GM10847 (cell line): ENCODE data around the gene CHMP1B.

Experiments used
- POLR2A ChIP-seq: IDR thresholded peaks from 2 replicates; pipeline ENCODE4 v1.6.1; 2011; ENCODE audit not compliant: insufficient read length; ENCODE audit errors: extremely low read depth

The CHMP1B gene

DNA sequence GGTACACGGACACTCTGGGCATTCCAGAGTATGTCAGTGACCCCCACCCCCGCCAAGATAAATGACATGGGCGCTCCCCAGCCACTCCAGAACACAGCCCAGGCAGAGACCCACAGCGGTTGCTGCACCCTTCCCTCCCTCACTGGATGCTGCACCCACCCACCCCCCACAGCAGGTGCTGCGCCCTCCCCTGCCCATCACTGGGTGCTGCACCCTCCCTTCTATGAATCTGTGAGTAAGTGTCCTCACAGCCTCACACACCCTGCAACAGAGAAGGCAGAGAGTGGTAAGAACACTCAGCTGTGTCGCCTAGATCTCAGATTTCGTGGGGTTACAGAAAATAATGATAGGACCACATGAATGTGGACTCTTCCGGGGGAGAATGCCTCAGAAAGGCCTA is 23.5 kb downstream of the CHMP1B start:
- TF ChIP-seq POLR2A: no peak

DNA sequence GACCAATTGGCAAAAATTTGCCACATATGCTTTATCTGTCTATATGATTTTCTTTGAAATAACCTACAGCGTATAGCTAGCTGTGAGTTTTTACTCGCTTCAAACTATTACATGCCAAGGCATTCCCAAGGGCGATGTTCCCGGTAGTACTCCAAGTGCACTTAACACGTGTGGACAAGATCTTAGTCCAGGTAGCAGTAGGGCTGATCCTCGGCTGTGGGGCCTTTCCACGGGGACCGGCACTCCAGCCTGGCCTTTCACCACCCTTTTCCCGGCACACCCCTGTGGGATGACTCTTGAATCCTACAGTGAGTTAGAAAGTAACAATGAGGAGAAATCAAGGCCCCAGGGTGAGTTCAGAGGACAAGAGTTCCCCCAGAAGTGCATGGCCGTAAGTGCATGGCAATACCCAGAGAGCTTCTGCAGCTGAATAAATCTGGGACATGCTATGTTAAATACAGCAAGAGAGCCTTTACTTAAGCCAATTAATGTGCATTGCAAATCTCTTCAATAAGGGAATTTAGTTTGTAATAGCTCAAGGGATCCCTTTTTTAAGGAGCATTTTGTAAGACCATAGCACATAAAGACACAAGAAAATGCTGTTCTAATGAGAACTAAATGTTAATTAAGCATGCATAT is 26.4 kb downstream of the CHMP1B start:
- TF ChIP-seq POLR2A: no peak

GRCh38 chr18:11880586-11881304 is 29.5 kb downstream of the CHMP1B start:
- no peak for TF ChIP-seq POLR2A

DNA sequence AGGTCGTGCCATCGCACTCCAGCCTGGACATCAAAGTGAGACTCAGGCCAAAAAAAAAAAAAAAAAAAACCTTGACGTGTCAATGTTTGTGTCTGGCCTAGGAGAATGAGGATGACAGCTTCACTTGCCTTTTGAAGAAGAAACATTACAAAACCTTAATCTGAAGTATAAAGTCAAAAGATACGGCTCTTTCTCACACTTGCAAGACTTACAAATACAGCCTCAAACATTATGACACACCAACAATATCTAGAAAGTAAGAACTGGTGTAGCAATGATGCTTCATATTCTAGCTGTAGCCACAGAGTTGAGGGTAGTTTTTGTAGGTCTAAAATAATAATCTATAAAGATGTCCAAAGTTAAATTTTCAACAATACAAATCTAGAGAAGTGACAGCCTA is 31.4 kb downstream of the CHMP1B start:
- no peak for TF ChIP-seq POLR2A

GRCh38 chr18:11883153-11883552 is 31.9 kb downstream of the CHMP1B start:
- no peak for TF ChIP-seq POLR2A

GRCh38 chr18:11884396-11885030 is 33.3 kb downstream of the CHMP1B start:
- TF ChIP-seq POLR2A: no peak

GRCh38 chr18:11885278-11885947 is 34.2 kb downstream of the CHMP1B start:
- TF ChIP-seq POLR2A: no peak

- TF ChIP-seq POLR2A: no peak
These were observed 35.4 kb downstream of the CHMP1B start for GRCh38 chr18:11886577-11887110.

GRCh38 chr18:11887328-11888128 is 36.3 kb downstream of the CHMP1B start:
- TF ChIP-seq POLR2A: no peak

DNA sequence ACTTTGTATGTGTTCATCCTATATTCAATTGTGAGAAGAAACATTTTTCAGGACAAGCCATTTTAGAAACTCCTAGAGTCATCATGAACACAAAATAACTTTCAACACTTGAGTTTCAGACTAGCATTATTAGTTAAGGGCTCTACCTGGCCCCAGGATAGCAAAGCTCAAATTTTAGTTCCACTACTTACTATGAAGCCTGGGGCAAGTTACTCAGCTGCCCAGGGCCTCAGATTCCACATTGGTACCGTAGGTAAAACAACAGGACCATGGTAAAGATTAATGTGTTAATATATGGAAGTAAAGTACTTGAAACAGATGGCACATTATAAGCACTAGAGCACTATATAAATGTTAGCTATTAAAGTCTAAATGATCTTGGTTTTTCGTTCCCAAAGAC is 37.5 kb downstream of the CHMP1B start:
- TF ChIP-seq POLR2A: no peak

- no peak for TF ChIP-seq POLR2A
These were observed 38.1 kb downstream of the CHMP1B start for GRCh38 chr18:11889284-11889683.

DNA sequence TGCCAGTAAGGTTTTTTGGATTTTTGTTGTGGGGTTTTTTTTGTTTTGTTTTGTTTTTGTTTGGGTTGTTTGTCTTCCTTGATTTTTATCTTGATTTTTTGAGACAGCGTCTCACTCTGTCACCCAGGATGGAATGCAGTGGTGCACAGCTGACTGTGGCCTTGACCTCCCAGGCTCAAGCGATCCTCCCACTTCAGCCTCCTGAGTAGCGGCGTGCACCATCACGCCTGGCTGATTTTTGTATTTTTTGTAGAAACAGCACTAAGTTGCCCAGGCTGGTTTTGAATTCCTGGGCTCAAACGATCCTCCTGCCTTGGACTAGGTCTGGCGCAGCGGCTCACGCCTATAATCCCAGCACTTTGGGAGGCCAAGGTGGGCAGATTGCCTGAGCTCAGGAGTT is 40.5 kb downstream of the CHMP1B start:
- TF ChIP-seq POLR2A: no peak

DNA sequence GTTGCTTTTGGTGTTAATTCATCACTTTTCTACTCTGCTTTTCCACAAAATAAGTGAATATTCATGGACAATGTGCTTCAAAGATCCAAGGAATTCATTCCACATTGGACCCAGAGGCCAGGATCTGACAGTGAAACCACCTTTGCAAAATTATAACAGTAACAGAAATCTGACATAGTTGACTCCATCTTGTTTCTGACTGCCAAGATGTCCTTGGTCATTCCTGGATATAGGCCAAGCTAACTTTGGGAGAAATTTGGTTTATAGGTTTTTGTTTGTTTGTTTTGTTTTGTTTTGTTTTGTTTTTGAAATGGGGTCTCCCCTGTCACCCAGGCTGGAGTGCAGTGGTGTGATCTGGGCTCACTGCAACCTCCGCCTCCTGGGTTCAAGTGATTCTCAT is 46.6 kb downstream of the CHMP1B start:
- no peak for TF ChIP-seq POLR2A

DNA sequence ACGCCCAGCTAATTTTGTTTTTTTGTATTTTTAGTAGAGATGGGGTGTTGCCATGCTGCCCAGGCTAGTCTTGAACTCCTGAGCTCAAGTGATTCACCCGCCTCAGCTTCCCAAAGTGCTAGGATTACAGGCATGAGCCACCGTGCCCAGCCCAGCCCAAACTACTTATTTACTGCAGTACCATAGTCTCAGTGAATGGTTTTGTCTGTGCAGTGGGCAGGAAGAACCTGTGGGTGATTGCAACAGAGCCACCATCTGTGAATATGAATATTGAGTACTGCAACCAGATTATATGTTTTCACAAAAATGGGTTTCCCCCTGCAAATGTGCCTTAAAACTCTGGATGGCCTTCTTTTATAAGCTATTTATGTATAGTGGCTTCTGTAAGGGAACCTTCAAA is 47.9 kb downstream of the CHMP1B start:
- no peak for TF ChIP-seq POLR2A

DNA sequence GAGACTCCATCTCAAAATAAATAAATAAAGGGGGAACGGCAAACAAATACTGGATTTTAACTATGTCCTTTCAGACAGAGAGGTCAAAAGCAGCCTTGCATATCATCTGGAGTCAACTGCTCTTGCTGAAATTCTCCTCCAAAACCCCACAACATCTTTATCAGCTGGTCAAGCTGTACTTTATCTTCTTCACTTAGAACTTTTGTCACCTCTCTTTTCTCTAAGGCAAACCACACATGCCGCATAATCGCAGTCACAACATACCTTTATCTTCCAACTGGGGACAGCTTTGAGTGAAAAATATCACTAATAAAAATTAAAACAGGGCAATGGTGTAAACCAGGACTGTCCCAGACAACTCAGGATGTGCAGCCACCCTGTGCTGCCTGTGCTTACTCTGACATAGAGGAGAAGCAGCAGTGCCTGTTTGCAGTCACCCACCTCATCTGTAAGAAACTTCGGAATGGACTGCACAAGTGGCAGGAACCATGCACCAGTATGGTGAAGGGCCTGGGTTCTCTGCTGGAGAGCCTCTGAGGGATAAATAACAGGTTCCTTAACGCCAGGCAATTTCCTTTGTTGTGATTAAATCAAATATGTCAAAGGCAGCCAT is 50.7 kb downstream of the CHMP1B start:
- TF ChIP-seq POLR2A: no peak
